CD1c-positive myeloid dendritic cell (primary cell): ENCODE results near the gene HMOX2.

Experiments used
- DNase-seq: peaks from one replicate; pipeline ENCODE4 v3.0.0-alpha.2; 2016; ENCODE audit errors: extremely low spot score

HMOX2 gene, protein sequence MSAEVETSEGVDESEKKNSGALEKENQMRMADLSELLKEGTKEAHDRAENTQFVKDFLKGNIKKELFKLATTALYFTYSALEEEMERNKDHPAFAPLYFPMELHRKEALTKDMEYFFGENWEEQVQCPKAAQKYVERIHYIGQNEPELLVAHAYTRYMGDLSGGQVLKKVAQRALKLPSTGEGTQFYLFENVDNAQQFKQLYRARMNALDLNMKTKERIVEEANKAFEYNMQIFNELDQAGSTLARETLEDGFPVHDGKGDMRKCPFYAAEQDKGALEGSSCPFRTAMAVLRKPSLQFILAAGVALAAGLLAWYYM

GRCh38 chr16:4475880-4476788 is at the start of gene HMOX2:
HMOX2 (plus strand) TSS chr16:4476398; CDS start chr16:4505525, 29,127 bp downstream.
- peak; percentile 97 for DNase-seq

DNA sequence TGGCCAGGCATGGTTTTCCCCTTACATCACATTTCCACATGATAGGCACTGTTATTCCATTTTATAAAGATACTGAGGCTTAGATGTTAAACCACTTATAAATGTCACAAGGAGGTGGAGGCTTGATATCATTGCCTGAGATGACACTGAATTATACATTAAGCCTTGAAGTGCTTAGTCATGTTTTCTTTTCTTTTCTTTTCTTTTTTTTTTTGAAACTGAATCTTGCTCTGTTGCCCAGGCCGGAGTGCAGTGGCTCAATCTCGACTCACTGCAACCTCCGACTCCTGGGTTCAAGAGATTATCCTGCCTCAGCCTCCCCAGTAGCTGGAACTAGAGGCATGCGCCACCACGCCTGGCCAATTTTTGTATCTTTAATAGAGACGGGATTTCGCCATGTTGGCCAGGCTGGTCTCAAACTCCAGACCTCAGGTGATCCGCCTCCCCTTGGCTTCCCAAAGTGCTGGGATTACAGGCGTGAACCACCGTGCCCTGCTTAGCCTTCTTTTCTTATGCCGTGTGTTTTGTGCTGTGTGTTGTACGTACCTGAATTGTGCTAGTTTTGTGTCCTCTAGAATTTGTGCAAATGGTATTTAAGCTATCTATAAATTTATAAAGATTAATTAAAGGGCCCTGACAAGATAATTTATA is 49.4 kb upstream of the HMOX2 start:
- DNase-seq: no peak

GRCh38 chr16:4428500-4428899 is 47.7 kb upstream of the HMOX2 start:
- no peak for DNase-seq

DNA sequence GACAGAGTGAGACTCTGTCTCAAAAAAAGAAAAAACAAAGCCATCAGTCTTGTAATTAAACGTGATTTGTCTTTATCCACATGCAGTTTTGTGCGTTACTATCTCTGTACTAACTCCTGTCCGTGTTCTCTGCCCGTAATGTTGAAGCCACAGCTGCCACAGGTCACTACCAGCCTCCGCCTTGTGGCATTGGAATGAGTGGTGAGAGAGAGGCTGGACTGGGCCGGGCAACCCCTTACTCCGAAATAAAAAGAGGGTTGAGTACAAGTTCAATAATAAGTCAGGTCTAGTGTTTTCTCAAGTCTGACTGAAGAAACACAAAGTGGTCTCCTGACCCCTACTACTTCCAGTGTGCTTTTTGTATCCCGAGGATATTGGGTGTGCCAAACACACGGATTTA is 45.2 kb upstream of the HMOX2 start:
- DNase-seq: no peak

DNA sequence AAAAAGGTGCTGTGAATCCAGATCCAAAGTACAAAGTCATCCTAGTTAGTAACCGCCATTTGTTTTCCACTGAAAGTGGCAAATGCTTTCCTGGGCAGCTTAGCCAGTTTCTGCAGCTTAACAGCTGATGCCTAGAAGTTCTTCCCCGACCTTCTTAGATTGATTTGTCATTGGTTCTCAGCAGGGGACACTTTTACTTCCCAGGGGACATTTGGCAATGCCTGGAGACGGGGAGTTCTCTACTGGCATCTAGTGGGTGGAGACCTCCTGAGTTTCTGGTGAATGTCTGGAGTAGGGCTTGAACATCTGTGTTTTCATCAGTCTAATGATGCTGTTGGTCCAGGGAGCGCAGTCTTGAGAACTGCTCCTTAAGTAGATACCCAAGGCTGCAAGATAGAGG is 43.0 kb upstream of the HMOX2 start:
- no peak for DNase-seq

DNA sequence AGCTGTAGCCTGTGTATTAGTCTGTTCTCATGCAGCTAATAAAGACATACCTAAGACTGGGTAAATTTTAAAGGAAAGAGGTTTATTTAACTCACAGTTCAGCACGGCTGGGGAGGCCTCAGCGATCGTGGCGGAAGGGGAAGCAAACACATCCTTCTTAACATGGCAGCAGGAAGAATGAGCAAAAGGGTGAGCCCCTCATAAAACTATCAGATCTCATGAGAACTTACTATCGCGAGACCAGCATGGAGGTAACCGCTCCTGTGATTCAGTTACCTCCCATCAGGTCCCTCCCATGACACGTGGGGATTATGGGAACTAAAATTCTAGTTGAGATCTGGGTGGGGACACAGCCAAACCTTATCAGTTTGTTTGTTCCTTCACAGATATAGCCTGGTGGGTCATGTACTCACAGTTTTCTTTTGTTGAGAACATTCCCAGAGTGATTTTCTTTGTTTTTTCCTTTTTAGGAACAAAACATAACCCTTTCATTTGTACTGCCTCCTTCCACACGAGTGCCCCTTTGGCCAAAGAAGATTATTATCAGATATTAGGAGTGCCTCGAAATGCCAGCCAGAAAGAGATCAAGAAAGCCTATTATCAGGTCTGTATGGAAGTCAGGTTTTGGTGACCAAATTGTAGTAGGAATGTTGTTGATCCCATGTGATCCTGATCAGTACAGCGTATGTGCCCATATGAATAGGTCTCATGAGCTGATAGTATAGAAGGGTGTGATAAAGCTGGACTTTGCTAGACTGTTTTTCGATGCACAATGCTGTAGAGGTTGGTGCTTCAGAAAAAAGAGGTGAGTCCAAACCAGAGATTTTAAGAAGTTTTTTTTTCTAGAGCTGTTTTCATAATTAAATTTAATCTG is 42.0 kb upstream of the HMOX2 start:
- DNase-seq: no peak

DNA sequence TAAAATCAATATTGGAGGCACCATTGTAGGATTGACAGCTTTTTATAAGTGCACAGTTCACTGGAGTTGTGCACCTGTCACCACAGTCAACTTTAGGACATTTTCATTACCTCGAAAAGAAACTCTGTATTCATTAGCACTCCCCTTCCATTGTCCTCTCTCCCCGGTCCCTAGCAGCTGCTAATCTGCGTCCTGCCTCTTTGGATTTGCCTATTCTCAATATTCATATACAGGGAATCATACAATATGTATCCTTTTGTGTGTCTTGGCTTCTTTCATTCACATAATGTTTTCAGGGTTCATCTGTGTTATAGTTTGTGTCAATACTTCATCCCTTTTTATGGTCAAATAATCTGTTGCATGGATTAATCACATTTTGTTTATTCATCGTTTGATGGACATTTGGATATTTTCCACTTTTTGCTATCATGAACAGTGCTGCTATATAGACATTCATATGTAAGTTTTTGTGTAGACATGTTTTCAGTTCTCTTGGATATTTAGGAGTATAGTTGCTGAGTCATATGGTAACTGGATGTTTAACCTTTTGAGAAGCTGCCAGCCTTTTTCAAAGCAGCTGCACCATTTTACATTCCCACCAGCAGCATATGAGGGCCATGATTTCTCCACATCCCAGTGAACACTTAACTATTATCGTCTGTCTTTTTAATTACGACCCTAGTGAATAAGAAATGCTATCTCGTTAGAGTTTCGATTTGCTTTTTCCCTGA is 40.7 kb upstream of the HMOX2 start:
- DNase-seq: no peak

GRCh38 chr16:4437366-4437765 is 38.8 kb upstream of the HMOX2 start:
- DNase-seq: no peak

- DNase-seq: no peak
These were observed 33.8 kb upstream of the HMOX2 start for GRCh38 chr16:4442371-4442770.

GRCh38 chr16:4443271-4443670 is 32.9 kb upstream of the HMOX2 start:
- no peak for DNase-seq

DNA sequence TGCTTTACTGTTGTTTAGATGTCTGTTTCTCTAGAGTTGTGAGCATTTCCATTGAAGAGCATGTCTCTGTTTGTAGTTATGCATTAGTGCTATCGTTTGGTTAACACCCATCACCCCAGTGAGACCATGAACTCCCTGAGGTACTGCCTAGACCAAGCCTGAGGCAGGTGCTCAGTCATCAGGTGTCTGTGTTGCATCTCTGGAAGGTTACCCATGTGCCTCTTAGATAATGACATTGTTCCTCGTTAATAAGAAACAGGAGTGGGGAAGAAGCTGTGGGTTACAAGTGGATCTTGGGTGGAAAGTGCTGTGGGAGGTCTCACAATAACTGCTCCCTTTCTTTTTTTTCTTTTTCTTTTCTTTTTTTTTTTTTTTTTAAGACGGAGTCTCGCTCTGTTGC is 32.2 kb upstream of the HMOX2 start:
- no peak for DNase-seq

- DNase-seq: no peak
These were observed 25.8 kb upstream of the HMOX2 start for GRCh38 chr16:4450430-4450829.

DNA sequence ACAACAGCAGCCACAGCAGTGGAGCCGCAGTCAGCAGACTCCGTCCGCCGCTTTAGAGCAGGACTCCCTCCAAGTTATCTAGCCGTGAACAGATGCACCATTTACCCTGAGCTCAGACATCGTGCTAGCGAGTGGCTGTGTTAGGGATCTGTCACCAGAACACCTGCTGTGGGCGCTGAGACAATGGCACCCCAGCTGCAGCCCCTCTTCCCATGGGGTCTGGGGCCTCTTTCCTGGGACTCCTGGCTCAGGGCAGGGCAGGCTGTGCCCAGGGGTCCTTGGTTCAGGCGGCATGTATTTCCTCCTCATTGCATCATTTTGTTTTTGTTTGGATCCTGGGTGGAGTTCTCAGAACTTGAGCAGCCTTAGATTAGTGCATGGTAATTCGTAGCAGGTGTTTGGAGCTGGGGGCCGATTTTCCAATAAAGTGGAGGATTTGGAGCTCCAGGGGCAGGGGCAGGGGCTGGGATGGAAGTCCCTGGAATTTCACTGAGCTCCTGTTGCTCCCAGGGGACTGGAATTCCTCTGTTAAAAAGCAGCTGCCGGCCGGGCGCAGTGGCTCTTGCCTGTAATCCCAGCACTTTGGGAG is 25.2 kb upstream of the HMOX2 start:
- DNase-seq: no peak

GRCh38 chr16:4452674-4453073 is 23.5 kb upstream of the HMOX2 start:
- no peak for DNase-seq

GRCh38 chr16:4454623-4455022 is 21.6 kb upstream of the HMOX2 start:
- DNase-seq: no peak

GRCh38 chr16:4455081-4455480 is 21.1 kb upstream of the HMOX2 start:
- no peak for DNase-seq

GRCh38 chr16:4455951-4456350 is 20.2 kb upstream of the HMOX2 start:
- no peak for DNase-seq

DNA sequence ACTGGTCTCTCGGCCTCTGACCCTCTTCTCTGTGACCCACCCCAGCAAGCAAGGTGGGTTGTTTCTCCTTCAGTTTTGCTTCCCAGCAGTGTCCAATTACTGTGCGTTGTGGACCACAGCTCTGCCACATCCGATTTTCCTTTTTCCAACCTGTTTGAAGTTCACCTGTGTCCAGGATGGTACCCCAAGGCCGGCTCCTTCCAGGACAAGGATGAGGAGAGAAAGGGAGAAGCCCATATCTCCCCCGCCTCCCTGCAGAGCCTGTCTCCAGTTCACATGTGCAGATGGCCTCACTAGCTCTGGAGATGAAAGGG is 15.3 kb upstream of the HMOX2 start:
- DNase-seq: no peak

DNA sequence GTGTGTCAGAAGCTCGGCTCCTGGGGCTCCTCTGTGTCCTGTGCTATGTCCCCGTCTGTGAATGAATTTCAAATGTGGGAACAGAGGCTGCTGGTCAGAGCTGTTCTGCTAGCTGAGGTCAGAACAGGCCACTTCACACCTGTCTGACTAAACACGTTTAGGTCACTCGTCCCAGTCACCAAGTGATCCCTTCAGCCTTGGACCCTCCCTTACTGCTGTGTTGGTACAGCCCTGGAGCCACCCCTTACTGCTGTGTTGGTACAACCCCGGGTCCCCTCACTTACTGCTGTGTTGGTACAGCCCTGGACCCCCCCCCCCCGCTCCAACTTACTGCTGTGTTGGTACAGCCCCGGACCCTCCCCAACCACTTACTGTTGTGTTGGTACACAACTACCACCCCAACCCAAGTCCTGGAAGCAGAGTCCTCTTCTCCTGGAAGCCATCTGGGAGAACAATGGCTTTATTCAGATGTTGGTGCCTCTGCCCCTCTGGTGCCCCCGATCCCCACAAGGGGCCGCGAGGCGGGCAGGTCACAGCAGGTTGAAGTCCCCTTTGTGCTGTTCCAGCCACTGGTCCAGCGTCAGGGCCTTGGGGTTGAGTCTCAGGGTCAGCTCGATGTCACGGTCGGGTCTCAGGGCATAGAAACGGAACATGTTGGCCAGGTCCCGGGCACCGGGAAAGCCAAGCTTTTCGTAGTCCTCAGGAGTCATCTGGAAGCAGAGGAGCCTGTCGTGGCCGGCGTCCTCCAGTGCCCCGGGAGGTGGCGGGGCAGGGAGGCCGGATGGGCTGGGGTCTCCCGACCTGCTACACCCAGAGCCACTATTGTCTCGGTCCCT is 14.7 kb upstream of the HMOX2 start:
- no peak for DNase-seq
